Endometrium (tissue), 2 donors: ENCODE measurements around the gene TBL1XR1.
"Not testable (repeated sequence)": the region's sequence is repeated elsewhere in the genome, so short reads cannot be mapped to it uniquely, and the experiment has no call there.

Source experiments
- FAIRE-seq: peaks from 2 replicates; lab custom pipeline; 2012; peaks lifted over from hg19 to GRCh38; lab: Jason Lieb, UNC
- donor health status: control.
- donor health status: control.

TBL1XR1 gene

DNA sequence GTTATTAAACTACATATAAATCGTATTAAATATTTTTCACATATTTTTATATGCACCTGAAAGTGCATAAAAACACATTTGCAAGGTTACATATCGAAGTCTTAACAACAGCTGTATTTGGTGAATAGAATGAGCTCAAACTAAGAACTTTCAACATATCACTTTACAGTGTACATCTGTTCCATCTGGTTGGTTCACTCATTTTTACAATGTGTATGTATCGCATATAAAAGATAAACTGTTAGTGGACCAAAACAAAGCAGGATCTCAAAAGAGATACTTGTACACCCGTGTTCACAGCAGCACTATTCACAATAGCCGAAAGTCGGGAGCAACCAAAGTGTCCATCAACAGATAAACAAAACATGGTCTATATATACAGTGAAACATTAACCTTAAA is 55.8 kb downstream of the TBL1XR1 start:
- no peak for FAIRE-seq

DNA sequence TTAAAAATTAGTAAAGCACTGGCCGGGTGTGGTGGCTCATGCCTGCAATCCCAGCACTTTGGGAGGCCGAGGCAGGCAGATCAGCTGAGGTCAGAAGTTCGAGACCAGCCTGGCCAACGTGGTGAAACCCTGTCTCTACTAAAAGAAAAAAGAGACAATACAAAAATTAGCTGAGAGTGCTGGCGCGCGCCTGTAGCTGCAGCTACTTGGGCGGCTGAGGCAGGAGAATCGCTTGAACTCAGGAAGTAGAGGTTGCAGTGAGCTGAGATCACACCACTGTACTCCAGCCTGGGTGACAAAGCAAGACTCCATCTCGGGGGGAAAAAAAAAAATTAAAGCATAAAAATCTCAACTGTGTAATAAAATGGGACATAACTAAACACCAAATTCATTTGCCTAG is 58.1 kb downstream of the TBL1XR1 start:
- not testable (repeated sequence) for FAIRE-seq

DNA sequence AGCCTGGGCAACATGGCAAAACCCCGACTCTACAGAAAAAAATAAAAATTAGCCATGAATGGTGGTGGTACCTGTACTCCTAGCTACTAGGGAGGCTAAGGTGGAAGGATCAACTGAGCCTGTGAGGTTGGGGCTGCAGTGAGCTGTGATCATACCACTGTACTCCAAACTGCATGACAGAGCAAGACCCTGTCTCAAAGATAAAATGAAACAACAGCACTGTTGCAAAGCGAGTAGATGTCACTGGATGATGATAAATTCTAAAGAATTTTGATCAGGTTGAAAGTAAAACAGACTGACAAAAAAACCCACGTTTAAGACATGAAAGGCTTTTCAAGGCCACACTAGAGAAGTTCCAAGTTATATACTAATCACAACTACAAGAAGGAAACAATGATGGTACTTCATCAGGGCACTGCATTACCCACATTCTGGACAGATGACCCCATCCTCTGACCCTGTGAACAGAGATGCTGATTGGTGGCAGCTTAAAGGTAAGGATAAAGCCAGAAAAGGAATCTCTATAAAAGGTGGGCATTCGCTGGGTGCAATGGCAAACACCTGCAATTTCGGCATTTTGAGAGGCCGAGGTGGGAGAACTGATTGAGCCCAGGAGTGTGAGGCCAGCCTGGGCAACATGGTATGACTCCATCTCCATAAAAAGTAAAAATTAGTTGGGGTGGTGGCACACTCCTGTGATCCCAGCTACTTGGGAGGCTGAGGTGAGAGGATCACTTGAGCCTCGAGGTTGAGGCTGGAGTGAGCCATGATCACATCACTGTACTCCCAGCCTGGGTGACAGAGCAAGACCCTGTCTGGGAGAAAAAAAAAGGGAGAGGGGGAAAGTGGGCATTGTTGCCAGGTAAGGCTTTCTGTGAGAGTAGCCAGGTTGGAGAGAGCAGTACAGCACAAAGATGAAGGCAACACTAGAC is 59.2 kb downstream of the TBL1XR1 start:
- no peak for FAIRE-seq

DNA sequence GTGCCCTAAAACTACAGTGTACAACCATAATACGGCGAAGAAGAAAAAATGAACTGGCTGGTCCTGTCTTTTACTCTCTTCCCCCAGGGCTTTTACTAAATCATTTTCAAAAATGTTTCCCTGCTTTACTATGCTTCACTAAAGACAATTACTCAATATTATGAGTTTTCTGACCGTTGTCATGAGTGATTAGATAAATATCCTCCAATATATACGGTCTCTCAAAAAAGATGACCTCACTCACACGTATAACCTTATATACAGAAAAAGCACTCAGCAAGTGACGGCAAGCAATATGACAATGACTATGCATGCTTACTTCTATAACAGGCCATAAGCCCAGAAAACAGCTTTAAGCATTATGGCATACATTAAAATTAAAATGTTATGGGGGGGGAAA is 60.5 kb downstream of the TBL1XR1 start:
- FAIRE-seq, result no peak

DNA sequence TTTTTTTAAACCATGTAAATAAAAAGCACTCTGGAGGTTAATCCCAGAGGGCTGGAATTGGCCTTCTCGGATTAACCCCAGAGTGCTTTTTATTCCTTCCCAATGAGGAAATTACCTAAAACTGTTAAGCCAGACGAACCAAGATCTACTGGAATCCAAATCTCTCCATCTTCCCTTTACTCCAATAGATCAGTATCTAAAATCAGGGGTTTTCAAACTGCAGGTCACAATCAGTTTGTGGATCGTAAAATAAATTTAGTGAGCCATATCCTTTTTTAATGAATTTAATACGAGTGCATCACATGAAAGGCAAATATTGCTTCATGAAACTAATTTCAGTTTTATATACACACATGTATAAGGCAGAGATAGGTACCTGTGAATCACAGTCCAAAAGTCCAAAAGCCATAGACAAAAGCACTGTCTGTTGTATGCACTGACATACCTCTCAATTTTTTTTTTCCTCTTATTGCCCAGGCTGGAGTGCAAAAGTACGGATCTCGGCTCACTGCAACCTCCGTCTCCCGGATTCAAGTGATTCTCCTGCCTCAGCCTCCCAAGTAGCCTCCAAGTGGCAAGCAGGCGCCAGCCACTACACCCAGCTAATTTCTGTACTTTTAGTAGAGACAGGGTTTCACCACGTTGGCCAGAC is 61.3 kb downstream of the TBL1XR1 start:
- no peak for FAIRE-seq

DNA sequence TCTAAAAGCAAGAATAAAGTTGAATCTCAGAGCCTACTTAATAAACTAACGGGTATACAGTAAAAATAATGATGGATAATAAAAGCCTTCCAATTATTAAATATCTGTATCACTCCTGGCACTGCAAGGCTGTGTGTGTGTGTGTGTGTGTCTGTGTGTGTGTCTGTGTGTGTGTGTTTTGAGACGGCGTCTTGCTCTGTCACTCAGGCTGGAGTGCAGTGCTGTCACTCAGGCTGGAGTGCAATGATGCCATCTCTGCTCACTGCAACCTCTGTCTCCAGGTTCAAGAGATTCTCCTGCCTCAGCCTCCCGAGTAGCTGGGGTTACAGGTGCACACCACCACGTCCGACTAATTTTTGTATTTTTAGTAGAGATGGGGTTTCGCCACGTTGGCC is 62.5 kb downstream of the TBL1XR1 start:
- no peak for FAIRE-seq

DNA sequence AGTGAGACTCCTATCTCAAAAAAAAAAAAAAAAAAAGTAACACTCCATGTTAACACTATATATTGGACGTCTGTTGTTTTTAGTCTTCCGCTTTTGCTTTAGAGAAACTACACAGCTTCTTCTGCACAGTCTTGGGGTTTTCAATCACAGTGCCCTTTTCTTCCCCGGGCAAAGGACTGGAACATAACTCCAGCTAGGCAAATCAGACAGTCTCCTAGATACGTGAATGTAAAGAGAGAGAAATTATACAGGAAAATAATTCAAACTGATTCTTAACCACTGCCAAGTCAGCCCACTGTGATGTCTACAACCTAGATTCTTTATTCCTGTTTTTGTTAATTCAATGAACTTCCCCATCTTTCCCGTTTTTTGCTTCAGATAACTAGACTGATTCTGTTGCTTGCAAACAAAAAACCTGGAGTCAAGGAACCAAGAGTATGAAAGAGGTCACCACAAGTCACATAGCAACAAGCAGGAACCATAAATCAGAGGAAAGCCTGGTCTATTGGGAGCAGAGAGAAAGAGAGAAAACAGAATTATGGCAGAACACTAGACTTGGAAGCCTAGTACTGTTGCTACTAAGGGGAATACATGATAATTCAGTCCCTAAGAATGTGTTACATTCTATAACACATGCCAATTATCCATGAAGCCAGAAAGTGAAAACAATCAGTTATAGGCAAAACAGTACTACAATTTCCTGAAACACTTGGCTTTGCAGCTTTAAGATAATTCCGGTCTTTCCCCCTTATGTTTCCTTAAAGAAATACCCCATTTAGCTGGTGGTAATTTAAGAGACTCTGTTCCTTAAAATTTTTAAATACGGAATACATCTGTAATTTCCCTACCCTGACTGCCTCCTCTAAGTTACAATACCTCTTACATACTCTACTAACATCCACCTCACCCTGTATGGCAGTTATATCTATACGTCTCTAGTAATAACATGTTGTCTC is 63.1 kb downstream of the TBL1XR1 start:
- no peak for FAIRE-seq

DNA sequence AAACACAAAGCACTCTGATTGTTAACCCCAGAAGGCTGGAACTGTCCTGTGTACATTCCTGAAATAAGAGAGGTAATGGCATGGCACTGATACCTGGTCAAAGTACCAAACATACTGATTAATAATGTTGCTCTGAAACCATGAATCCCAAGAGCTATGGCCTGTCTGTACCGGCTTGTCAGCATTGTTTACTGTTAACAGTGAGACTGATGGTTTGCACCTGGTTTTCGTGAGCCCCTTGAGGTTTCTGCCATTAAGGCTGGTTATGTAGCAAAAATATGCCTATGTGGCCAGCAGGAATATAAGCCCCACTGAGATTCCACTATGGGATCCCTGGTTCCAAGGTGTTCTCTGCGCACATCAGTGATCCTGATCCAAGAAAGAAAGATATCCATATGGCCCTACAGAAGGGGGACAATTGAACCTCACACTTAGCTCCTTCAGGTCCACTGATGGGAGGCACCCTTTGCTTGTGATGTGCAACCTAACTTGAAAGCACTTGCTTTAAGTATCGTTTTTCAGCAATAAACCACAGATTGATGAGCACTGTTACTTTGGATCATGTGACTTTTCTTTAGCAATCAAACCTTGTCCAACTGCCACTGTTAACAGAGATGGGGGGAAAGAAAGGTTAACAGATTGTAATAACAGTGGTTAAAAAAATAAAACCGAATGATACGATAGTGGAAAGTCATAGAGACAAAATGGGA is 65.2 kb downstream of the TBL1XR1 start:
- FAIRE-seq, result no peak

DNA sequence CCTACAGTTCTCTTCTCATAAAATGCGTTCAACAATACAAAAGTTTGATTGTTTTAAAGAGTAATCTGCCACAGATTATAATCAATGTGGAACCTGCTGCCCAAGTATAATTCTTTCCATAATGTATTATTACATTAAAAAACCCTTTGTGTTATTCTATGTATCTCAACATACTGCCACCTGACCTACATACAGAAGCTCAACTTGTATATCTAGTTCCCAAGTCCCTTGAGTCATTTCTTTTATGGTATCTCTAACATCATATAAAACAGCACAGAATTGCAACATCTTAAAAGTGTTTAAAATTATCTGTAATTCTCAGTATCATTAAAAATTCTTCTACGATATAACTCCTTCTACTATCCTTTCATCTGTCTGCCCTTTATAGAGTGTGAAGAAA is 70.3 kb downstream of the TBL1XR1 start:
- no peak for FAIRE-seq

DNA sequence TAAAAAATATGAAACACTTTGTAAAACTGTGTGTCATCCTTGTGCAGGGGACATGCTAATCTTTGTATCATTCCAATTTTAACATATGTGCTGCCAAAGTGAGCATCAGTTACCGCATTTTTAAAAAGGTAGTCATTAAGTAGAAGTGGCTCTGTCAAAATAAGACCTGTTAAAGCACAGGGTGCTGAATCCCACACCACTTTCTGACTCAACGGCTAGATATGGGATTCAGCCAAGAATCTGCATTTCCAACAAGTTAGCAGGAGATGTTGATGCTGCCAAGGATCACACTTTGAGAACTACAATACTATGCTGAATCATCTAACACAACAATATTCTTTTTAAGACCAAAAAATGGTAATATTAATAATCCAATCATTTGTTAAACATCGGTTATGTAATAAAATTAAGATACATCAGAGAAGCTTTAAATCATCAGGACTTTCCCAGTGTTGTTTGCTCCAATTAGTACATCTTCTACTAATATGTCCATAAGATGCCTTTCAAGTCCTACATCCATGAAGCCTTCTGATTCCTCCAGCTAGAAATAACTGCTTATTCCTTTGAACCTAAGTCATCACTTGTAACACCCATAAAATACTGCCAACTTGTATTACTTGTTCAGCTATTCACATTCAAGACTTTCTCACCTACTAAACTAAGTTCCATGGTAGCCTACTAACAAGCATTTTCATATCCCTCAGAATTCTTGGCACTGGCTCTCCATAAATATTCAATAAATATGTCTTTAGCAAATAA is 71.1 kb downstream of the TBL1XR1 start:
- no peak for FAIRE-seq

DNA sequence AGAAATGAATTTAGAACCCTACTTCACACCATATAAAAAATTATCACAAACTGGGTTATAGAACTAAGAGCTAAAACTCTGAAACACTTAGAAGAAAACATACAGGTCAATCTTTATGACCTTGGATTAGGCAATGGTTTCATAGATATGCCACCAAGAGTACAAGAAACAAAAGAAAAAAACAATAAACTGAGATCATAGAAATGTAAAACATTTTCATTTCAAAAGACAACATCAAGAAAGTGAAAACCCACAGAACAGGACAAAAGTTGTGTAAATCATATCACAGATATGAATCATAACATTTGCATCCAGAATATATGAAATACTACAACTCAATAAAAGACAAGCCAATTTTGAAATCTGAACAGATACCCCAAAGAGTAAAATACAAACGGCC is 72.4 kb downstream of the TBL1XR1 start:
- FAIRE-seq, result no peak

DNA sequence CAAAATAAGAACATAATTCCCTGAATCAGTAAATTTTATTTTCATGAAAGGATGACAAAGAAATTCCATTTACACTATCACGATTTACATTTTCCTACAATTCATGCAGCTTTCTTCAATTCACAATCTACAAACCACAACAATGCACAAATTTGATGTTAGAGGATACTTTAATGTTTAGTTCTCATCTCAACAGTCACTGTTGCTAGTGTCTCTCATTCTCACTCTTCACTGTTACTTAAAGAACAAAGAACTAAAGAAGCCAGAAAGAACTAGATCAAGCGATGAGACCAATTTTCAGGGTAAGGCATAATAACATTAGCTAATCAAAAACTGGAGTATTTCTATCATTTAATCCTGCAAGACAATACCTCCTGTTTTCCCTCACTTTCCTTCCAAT is 73.5 kb downstream of the TBL1XR1 start:
- FAIRE-seq, result no peak

DNA sequence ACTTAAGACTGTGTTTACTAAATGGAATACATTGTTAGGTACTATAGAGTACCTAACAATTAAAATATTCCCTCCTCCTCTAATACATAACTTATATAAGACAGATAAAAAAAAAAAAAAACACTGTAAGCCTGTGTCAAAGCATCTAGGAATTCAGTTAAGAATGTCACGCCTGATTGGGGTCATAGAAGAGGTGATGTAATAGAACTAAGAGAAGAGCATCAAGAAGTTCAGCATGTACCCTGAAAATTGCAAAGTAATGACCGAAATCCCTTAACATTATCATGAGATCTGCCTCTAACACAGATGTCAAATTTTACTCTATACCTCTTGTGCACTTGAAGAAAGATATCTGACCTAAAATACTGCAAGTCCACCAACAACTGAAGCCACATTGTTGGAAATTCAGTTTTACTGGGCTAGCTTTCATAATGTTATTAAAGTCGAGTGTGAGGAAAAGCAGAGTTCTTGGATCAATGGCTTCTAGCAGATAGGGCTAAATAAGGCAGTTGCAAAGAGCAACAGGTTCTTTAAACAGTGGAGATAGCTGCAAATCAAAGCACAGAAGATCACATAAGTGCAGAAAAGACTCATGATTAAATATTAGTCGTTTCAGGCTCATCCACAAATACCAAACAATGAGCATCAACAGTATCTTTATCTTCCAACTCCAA is 75.0 kb downstream of the TBL1XR1 start:
- FAIRE-seq, result no peak

DNA sequence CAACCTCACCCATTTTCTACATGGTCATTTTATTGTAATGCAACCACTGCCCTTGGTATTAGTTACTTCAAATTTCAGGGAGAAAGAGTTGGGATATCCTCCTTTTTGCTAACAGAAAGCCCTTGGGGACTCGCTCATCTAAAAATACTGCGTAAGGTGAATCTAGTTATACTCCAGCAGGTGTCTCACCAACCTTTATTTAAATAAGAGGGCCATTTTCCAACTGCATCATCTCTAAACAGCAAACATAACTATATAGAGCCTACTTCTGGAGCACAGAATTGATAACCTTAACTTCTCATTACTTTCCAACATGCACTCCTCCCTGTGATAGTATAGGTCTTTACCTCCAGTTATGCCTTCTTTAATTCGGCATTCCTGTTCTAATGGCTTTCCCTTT is 77.5 kb downstream of the TBL1XR1 start:
- no peak for FAIRE-seq

DNA sequence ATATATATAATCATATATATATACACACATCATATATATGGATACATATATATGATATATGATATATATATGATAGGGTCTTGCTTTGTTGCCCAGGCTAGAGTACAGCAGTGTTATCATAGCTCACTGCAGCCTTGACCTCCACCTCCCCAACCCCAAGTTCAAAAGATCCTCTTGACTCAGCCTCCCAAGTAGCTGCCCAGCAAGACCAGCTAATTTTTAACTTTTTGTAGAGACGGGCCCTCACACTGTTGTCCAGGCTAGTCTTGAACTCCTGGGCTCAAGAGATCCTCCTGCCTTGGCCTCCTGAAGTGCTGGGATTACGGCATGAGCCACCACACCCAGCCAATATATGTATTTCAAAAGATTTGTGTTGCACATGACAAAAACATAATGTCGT is 83.0 kb downstream of the TBL1XR1 start:
- FAIRE-seq, result no peak

DNA sequence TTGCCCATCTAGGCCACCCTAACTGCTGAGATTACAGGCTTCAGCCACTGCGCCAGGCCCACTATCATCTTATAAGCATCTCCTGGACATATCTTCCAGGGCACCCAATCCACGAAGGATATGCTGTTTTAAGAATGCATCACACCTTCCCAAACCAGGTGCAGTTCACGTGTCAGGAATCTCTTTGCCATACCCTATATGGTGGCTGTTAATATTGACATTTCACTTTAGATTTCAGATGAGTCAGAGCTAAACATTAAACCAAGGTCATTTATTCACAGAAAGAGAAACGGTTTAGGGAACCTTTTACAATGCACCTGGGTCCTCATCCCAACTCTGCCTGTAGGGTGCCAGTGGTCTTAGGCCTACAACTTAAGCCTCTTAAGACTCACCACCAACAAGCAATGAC is 85.7 kb downstream of the TBL1XR1 start:
- no peak for FAIRE-seq

DNA sequence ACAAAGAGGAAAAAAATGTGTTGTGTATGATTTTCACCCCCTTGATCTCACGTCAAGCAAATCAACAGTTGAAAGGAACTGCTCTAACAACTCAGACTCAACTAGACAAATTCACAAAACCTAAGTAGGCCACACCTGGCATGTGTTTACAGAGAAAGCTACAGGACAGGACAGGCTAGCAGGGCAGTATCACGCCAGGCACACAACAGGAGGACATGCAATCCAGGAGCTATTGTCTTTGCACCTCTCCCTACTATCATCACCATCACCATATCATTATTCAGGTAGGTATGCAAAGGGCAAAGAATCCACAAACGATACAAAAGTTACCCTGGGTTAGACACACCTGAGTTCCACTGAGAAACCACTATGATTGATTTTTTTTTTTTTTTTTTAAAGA is 86.4 kb downstream of the TBL1XR1 start:
- no peak for FAIRE-seq

DNA sequence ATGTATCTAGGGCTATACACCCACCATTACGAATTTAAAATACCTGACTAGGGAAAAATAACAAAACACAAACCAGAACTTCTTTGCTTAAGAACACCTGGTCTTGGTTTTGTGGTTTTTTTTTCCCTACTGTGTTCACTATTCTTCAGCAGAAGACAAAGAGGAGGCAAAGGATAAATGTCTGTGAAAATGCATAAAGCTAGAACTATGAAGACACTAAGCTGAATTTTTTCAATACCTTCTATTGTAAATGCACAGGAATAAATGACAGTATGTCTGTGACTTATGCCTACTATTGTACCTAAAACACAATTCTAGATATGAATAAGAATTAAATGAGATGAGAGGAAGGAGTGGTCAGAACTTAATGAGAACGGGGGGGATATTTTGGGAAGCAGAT is 86.9 kb downstream of the TBL1XR1 start:
- no peak for FAIRE-seq

DNA sequence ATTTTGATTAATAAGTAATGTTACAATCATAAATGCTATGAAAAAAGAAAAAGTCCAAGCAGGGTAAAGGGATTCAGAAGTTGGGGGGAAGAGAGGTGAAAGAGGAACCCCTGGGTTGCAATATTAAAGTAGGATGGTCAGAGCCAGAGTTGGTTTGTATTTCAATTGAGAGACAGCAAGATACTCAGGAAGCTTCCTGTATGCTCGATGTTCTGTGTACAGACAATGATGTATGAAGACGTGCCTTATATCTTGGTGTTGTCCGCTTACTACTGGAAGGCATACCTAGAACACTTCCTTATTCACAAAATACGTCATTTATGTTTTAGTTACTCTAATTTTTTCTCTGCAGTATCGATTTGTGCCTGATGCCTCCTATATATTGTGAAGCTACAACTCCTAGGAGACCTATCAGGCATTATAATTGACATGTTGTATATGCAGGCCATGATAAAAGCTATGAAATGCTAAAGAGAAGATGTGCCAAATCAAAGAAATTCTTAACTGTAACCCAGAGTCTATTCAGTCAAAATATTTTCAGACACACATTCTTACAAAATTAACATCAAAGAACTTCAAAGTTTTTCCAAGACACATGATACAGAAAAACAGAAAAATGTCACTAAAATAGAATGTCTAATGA is 87.5 kb downstream of the TBL1XR1 start:
- FAIRE-seq, result peak; percentile 61

DNA sequence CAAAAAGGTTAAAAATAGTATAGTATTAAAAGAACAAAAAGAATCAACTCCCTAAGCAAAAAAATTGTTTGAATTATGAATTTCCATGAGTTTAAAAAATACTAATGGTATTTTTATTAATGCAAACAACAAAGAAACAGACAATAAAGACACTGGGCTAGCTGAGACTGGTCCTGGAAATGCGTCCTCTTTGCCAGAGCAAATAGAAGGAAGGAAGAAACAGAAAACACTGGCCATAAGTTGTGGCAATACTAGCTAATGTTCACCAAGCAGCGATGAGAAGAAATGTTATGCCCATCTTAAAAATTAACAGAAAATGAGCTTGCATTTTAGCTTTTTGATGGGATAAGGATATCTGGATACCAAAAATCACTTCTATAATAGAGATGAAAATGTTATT is 88.6 kb downstream of the TBL1XR1 start:
- no peak for FAIRE-seq
